Measurements from ENCODE around the gene PITRM1. TPM values are rescaled to one million over a fixed set of nuclear protein-coding genes. Genes with fewer than 3 reads are reported as not detected.

The PITRM1 gene
- total RNA-seq, 1 donor from 2014 or later: 80.4 TPM

- TF ChIP-seq CTCF (IDR thresholded peaks at IDR 0.05; ENCODE audit: insufficient read depth, low read depth, low read length) (no peak), EZH2 (IDR thresholded peaks at IDR 0.05; ENCODE audit: insufficient read depth, low read length) (no peak)
- H3K4me2 ChIP-seq (ENCODE audit: low read length): no peak overlapping the region
- DNase-seq (ENCODE audit: low read depth) (peak; percentile 36), FAIRE-seq (no peak)
- H3K9ac ChIP-seq (ENCODE audit: low read length): no peak overlapping the region
- H3K4me3 ChIP-seq (ENCODE audit: insufficient read depth, low read depth, low read length): no peak overlapping the region
- H3K27me3 ChIP-seq (ENCODE audit: insufficient read depth, low read length): peaks cover 8% of the 10 kb centered on the region
- no peaks in the 10 kb centered on the region for H3K36me3 Mint-ChIP-seq (ENCODE audit: low read depth, unreplicated experiment)
- no peaks in the 10 kb centered on the region for H3K4me1 ChIP-seq (ENCODE audit: insufficient read depth, low read length)
- H3K79me2 ChIP-seq (ENCODE audit: insufficient read depth, low read length): no peaks in the 10 kb centered on the region
- no peaks in the 10 kb centered on the region for H3K9me3 Mint-ChIP-seq (ENCODE audit: unreplicated experiment)
- no peak overlapping the region for H3K4me3 Mint-ChIP-seq (ENCODE audit: unreplicated experiment)
- H3K4me1 Mint-ChIP-seq (ENCODE audit: low read depth, unreplicated experiment): no peaks in the 10 kb centered on the region
- H3K27me3 Mint-ChIP-seq (ENCODE audit: low read depth, unreplicated experiment): peaks cover 2% of the 10 kb centered on the region
- no peaks in the 10 kb centered on the region for H3K36me3 ChIP-seq (ENCODE audit: insufficient read depth, low read length)
- H2AFZ ChIP-seq (ENCODE audit: low read depth, low read length): no peak overlapping the region
- H3K27ac Mint-ChIP-seq (ENCODE audit: unreplicated experiment): no peak overlapping the region
- no peaks in the 10 kb centered on the region for H4K20me1 ChIP-seq (ENCODE audit: insufficient read depth, low read length)
- no peak overlapping the region for H3K27ac ChIP-seq (ENCODE audit: low read depth, low read length)
- H3K9me3 ChIP-seq (ENCODE audit: insufficient read depth, low read depth, low read length): no peaks in the 10 kb centered on the region
Observed at GRCh38 chr10:3179174-3179573, 6.6 kb upstream of the PITRM1 start.

- TF ChIP-seq EZH2 (IDR thresholded peaks at IDR 0.05; ENCODE audit: insufficient read depth, low read length): no peak
- no peak for TF ChIP-seq CTCF (IDR thresholded peaks at IDR 0.05; ENCODE audit: insufficient read depth, low read depth, low read length)
- no peak overlapping the region for H2AFZ ChIP-seq (ENCODE audit: low read depth, low read length)
- FAIRE-seq: peak; percentile 9
- no peaks in the 10 kb centered on the region for H3K4me1 ChIP-seq (ENCODE audit: insufficient read depth, low read length)
- H3K36me3 ChIP-seq (ENCODE audit: insufficient read depth, low read length): no peaks in the 10 kb centered on the region
- no peak for DNase-seq (ENCODE audit: low read depth)
- no peak overlapping the region for H3K9ac ChIP-seq (ENCODE audit: low read length)
- H3K36me3 Mint-ChIP-seq (ENCODE audit: low read depth, unreplicated experiment): no peaks in the 10 kb centered on the region
- H3K27ac ChIP-seq (ENCODE audit: low read depth, low read length): no peak overlapping the region
- H3K27me3 ChIP-seq (ENCODE audit: insufficient read depth, low read length): peaks cover 5% of the 10 kb centered on the region
- no peaks in the 10 kb centered on the region for H3K4me1 Mint-ChIP-seq (ENCODE audit: low read depth, unreplicated experiment)
- no peak overlapping the region for H3K27ac Mint-ChIP-seq (ENCODE audit: unreplicated experiment)
- H3K79me2 ChIP-seq (ENCODE audit: insufficient read depth, low read length): no peaks in the 10 kb centered on the region
- no peaks in the 10 kb centered on the region for H3K27me3 Mint-ChIP-seq (ENCODE audit: low read depth, unreplicated experiment)
- no peak overlapping the region for H3K4me3 Mint-ChIP-seq (ENCODE audit: unreplicated experiment)
- no peaks in the 10 kb centered on the region for H3K9me3 Mint-ChIP-seq (ENCODE audit: unreplicated experiment)
- H3K4me3 ChIP-seq (ENCODE audit: insufficient read depth, low read depth, low read length): no peak overlapping the region
- no peaks in the 10 kb centered on the region for H3K9me3 ChIP-seq (ENCODE audit: insufficient read depth, low read depth, low read length)
- H4K20me1 ChIP-seq (ENCODE audit: insufficient read depth, low read length): no peaks in the 10 kb centered on the region
- no peak overlapping the region for H3K4me2 ChIP-seq (ENCODE audit: low read length)
Observed at GRCh38 chr10:3178042-3178441, 5.5 kb upstream of the PITRM1 start.

DNA sequence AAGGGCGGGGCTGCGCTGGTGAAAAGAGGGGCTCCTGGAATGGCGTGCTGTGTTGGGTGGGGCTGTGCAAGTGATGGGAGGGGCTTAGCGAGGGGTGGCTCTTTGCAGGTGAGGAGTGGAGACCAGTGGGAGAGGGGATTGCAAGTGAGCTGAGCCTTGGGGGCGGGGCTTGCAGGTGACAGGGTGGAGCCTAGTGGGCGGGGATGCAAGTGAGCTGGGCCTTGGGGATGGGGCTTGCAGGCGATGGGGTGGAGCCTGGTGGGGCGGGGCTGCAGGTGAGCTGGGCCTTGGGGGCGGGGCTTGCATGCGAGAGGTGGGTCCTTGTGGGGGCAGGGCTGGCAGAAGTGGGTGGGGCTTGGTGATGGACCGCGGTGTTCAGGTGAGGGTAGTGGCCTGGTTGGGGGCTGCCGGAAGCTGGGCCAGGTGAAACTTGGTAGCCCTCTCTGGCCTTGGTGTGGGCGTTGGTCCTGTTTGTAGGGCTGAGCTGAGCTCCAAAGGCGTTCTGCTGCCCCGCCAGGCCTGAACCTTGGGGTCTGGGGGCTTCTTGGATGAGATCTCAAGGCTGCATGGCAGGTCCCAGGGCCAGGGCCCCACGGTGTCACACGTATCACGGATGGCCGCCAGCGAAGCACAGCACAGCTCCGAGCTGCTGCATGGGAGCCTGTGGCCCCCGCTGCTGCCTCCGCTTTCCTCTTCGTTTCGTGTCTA is 743 bp upstream of the PITRM1 start:
- H3K4me3 Mint-ChIP-seq (ENCODE audit: unreplicated experiment): peak overlapping the region; percentile 82
- no peak overlapping the region for H3K27ac Mint-ChIP-seq (ENCODE audit: unreplicated experiment)
- H3K27ac ChIP-seq (ENCODE audit: low read depth, low read length): no peak overlapping the region
- H3K36me3 Mint-ChIP-seq (ENCODE audit: low read depth, unreplicated experiment): peaks cover 7% of the 10 kb centered on the region
- no peak overlapping the region for H3K9ac ChIP-seq (ENCODE audit: low read length)
- H3K4me3 ChIP-seq (ENCODE audit: insufficient read depth, low read depth, low read length): peak overlapping the region; percentile 51
- peaks cover 35% of the 10 kb centered on the region for H3K79me2 ChIP-seq (ENCODE audit: insufficient read depth, low read length)
- H3K36me3 ChIP-seq (ENCODE audit: insufficient read depth, low read length): peaks cover 13% of the 10 kb centered on the region
- DNase-seq (ENCODE audit: low read depth) (no peak), FAIRE-seq (no peak)
- H3K27me3 ChIP-seq (ENCODE audit: insufficient read depth, low read length): no peaks in the 10 kb centered on the region
- H3K9me3 ChIP-seq (ENCODE audit: insufficient read depth, low read depth, low read length): no peaks in the 10 kb centered on the region
- no peaks in the 10 kb centered on the region for H3K27me3 Mint-ChIP-seq (ENCODE audit: low read depth, unreplicated experiment)
- H3K9me3 Mint-ChIP-seq (ENCODE audit: unreplicated experiment): no peaks in the 10 kb centered on the region
- H4K20me1 ChIP-seq (ENCODE audit: insufficient read depth, low read length): peaks cover 19% of the 10 kb centered on the region
- TF ChIP-seq EZH2 (IDR thresholded peaks at IDR 0.05; ENCODE audit: insufficient read depth, low read length) (no peak), CTCF (IDR thresholded peaks at IDR 0.05; ENCODE audit: insufficient read depth, low read depth, low read length) (no peak)
- no peaks in the 10 kb centered on the region for H3K4me1 Mint-ChIP-seq (ENCODE audit: low read depth, unreplicated experiment)
- H3K4me2 ChIP-seq (ENCODE audit: low read length): peak overlapping the region; percentile 85
- peak overlapping the region; percentile 64 for H2AFZ ChIP-seq (ENCODE audit: low read depth, low read length)
- H3K4me1 ChIP-seq (ENCODE audit: insufficient read depth, low read length): no peaks in the 10 kb centered on the region

Data from astrocyte (in vitro differentiated cells and primary cell).